ENCODE results near the gene PLK4.
"Not testable (repeated sequence)": the region's sequence is repeated elsewhere in the genome, so short reads cannot be mapped to it uniquely, and the experiment has no call there.

PLK4 gene

GRCh38 chr4:127880763-127881562 is at the start of gene PLK4:
Gene PLK4, plus strand, starts transcription at chr4:127880893. Its CDS starts 242 bp downstream, at chr4:127881135.
- DNase-seq, result peak; percentile 69 to 89

- no peak for DNase-seq
Measured at GRCh38 chr4:127832585-127832984, 48.1 kb upstream of the PLK4 start.

GRCh38 chr4:127843704-127844600 is 36.7 kb upstream of the PLK4 start:
- no peak for DNase-seq

GRCh38 chr4:127844601-127845116 is 36.0 kb upstream of the PLK4 start:
- no peak for DNase-seq

- no peak for DNase-seq
Measured at GRCh38 chr4:127846061-127846460, 34.6 kb upstream of the PLK4 start.

GRCh38 chr4:127846765-127847164 is 33.9 kb upstream of the PLK4 start:
- no peak for DNase-seq

GRCh38 chr4:127849505-127850234 is 31.0 kb upstream of the PLK4 start:
- DNase-seq, result no peak

GRCh38 chr4:127852661-127853060 is 28.0 kb upstream of the PLK4 start:
- no peak for DNase-seq

GRCh38 chr4:127856196-127856812 is 24.4 kb upstream of the PLK4 start:
- DNase-seq, result peak in 1 of 2 experiments; percentile 8

GRCh38 chr4:127856813-127857447 is 23.8 kb upstream of the PLK4 start:
- no peak for DNase-seq

GRCh38 chr4:127857641-127858040 is 23.1 kb upstream of the PLK4 start:
- no peak for DNase-seq

GRCh38 chr4:127868196-127868595 is 12.5 kb upstream of the PLK4 start:
- no peak for DNase-seq

- no peak for DNase-seq
Measured at GRCh38 chr4:127870281-127870680, 10.4 kb upstream of the PLK4 start.

GRCh38 chr4:127870688-127871087 is 10.0 kb upstream of the PLK4 start:
- no peak for DNase-seq

GRCh38 chr4:127875791-127876190 is 4.9 kb upstream of the PLK4 start:
- DNase-seq, result no peak

GRCh38 chr4:127881563-127881864 is 821 bp downstream of the PLK4 start:
- DNase-seq, result no peak

- DNase-seq, result no peak
Measured at GRCh38 chr4:127888559-127888958, 7.9 kb downstream of the PLK4 start.

- no peak for DNase-seq
Measured at GRCh38 chr4:127889903-127890302, 9.2 kb downstream of the PLK4 start.

- DNase-seq, result no peak
Measured at GRCh38 chr4:127896069-127896468, 15.4 kb downstream of the PLK4 start.

GRCh38 chr4:127896528-127896927 is 15.8 kb downstream of the PLK4 start:
- no peak for DNase-seq

- not testable (repeated sequence) for DNase-seq
Measured at GRCh38 chr4:127899682-127900081, 19.0 kb downstream of the PLK4 start.

- no peak for DNase-seq
Measured at GRCh38 chr4:127905029-127905428, 24.3 kb downstream of the PLK4 start.
